Stomach (tissue), 9 donors: Measurements from ENCODE around the gene INVS. TPM values are rescaled to one million over a fixed set of nuclear protein-coding genes. Genes with fewer than 3 reads are reported as not detected.

Source experiments
- DNase-seq, 2 donors: peaks; one replicate each; pipeline versions ENCODE4 v3.0.0 to v3.0.0-alpha.2; 2013 to 2019
- H3K27ac ChIP-seq, 5 donors: fragments of 200-600 bp in 4 of 5; sonication (generic) in 4 of 5; one replicate each; pipeline ENCODE4 v1.5.1; 2013 to 2019; ENCODE audit warnings: mild to moderate bottlenecking in 1 of 5, moderate library complexity in 1 of 5
- H3K27me3 ChIP-seq, 3 donors: fragments of 200-600 bp; sonication (generic); one replicate each; pipeline ENCODE4 v1.5.1; 2017 to 2019; ENCODE audit warnings: mixed run types in 1 of 3
- H3K36me3 ChIP-seq, 4 donors: fragments of 200-600 bp; sonication (generic); 1 replicate in 3 of 4; 2 replicates in 1 of 4; pipeline ENCODE4 v1.5.1; 2016 to 2019
- H3K4me1 ChIP-seq, 4 donors: fragments of 200-600 bp; sonication (generic); one replicate each; pipeline ENCODE4 v1.5.1; 2016 to 2019
- H3K4me3 ChIP-seq, 4 donors: fragments of 200-600 bp; sonication (generic) in 3 of 4; one replicate each; pipeline ENCODE4 v1.5.1; 2016 to 2019; ENCODE audit warnings: mild to moderate bottlenecking in 1 of 4
- H3K9me3 ChIP-seq, 4 donors: fragments of 200-600 bp; sonication (generic); one replicate each; pipeline ENCODE4 v1.5.1; 2016 to 2019
- CTCF ChIP-seq, 7 experiments: fragments of 450-650 bp in 4 of 7; fragments of 200-600 bp in 3 of 7; sonication (generic) in 3 of 7; IDR thresholded peaks; one replicate each; pipeline ENCODE4 v1.5.1; 2016 to 2019; ENCODE audit warnings: antibody characterized with exemption in 7 of 7, control low read depth in 2 of 7, mild to moderate bottlenecking in 1 of 7
- EP300 ChIP-seq: sonication (generic); formaldehyde crosslinking; IDR thresholded peaks from one replicate; pipeline ENCODE4 v1.6.1; 2017; ENCODE audit warnings: antibody characterized with exemption
- POLR2A ChIP-seq, 4 donors: fragments of 450-650 bp; IDR thresholded peaks; one replicate each; pipeline ENCODE4 v1.6.1; 2016; ENCODE audit warnings: antibody characterized with exemption in 4 of 4, control low read depth in 2 of 4, mild to moderate bottlenecking in 1 of 4, moderate library complexity in 1 of 4
- POLR2AphosphoS5 ChIP-seq, 3 donors: sonication (generic); formaldehyde crosslinking; IDR thresholded peaks; one replicate each; pipeline ENCODE4 v1.6.1; 2016; ENCODE audit warnings: antibody characterized with exemption in 3 of 3
- WGBS, 5 donors: extraction: QIAGEN DNeasy Blood & Tissue Kit in 3 of 5; methylation state at CpG; one replicate each; pipeline versions ENCODE4 v1.1.5 to v1.1.7; 2013 to 2018; 5-methylcytosine and 5-hydroxymethylcytosine counted together
- intact Hi-C: fragments of 100-400 bp; cut with DNase I; formaldehyde crosslinking; loops from one replicate; pipeline ENCODE4 v1.15.1; 2023; ENCODE audit warnings: low total_unique reads
- polyA plus RNA-seq, 3 donors: library from polyadenylated mRNA; stranded (reverse); fragments of 200-250 nt; gene quantifications; one replicate each; pipeline ENCODE4 v1.2.3, GENCODE V29; 2013
- total RNA-seq, 5 donors: library from RNA; depleted of rRNA; stranded (reverse); fragments of >200 nt; gene quantifications; one replicate each; pipeline versions ENCODE4 v1.1.0 to v1.2.3, GENCODE V29; 2014 to 2016
- donor health status: healthy with polysubstance abuse.
- donor health status: Bipolar disorder and iron deficiency.
- donor health status: healthy.

The INVS gene
- total and polyA plus RNA-seq, 8 donors = 3.1 to 54.5 (median 16.7) TPM

GRCh38 chr9:100285080-100285479 lies 186.0 kb downstream of the INVS start:
- Histone ChIP-seq H3K4me1 (no peaks in the 10 kb centered on the region), H3K36me3 (peaks cover 6 to 88% (median 84%) of the 10 kb centered on the region in 4 donors), H3K27me3 (no peaks in the 10 kb centered on the region), H3K9me3 (peaks cover 0 to 27% (median 18%) of the 10 kb centered on the region in 4 donors), H3K4me3 (no peak overlapping the region), H3K27ac (no peak overlapping the region)
- TF ChIP-seq POLR2AphosphoS5 (IDR thresholded peaks at IDR 0.05) = no peak
- no peak for TF ChIP-seq POLR2A (IDR thresholded peaks at IDR 0.05)
- no peak for TF ChIP-seq CTCF (IDR thresholded peaks at IDR 0.05)
- TF ChIP-seq EP300 = no peak
- intact Hi-C loops = no loop called here
- no peak for DNase-seq

- Histone ChIP-seq H3K4me1 (no peaks in the 10 kb centered on the region), H3K36me3 (peaks cover 6 to 91% (median 86%) of the 10 kb centered on the region in 4 donors), H3K9me3 (peaks cover 0 to 27% (median 18%) of the 10 kb centered on the region in 4 donors), H3K27ac (no peak overlapping the region), H3K4me3 (no peak overlapping the region), H3K27me3 (no peaks in the 10 kb centered on the region)
- WGBS, 5 donors = 83 to 98% (median 95%) methylated on average over 7 of the region's 7 CpGs
- TF ChIP-seq POLR2AphosphoS5 (IDR thresholded peaks at IDR 0.05) (no peak), POLR2A (IDR thresholded peaks at IDR 0.05) (no peak), CTCF (IDR thresholded peaks at IDR 0.05) (no peak), EP300 (no peak)
- intact Hi-C loops = no loop called here
- DNase-seq = no peak
These were observed 186.6 kb downstream of the INVS start for GRCh38 chr9:100285601-100286000.

- no peaks in the 10 kb centered on the region for H3K27me3 ChIP-seq
- TF ChIP-seq POLR2AphosphoS5 (IDR thresholded peaks at IDR 0.05) (no peak), EP300 (no peak), CTCF (IDR thresholded peaks at IDR 0.05) (no peak), POLR2A (IDR thresholded peaks at IDR 0.05) (no peak)
- no peak for DNase-seq
- H3K27ac ChIP-seq = no peak overlapping the region
- no peak overlapping the region for H3K4me3 ChIP-seq
- H3K36me3 ChIP-seq = peaks cover 12 to 97% (median 90%) of the 10 kb centered on the region in 4 donors
- H3K9me3 ChIP-seq = peaks cover 0 to 27% (median 18%) of the 10 kb centered on the region in 4 donors
- H3K4me1 ChIP-seq = no peaks in the 10 kb centered on the region
- intact Hi-C loops = no loop called here
- WGBS, 5 donors = 89 to 99% (median 95%) methylated on average over 6 of the region's 6 CpGs
These were observed 187.2 kb downstream of the INVS start for GRCh38 chr9:100286257-100286656.

GRCh38 chr9:100287186-100287585 lies 188.1 kb downstream of the INVS start:
- WGBS, 5 donors = 92 to 99% (median 94%) methylated on average over 5 of the region's 5 CpGs
- intact Hi-C loops = no loop called here
- Histone ChIP-seq H3K27ac (no peak overlapping the region), H3K9me3 (peaks cover 0 to 27% (median 18%) of the 10 kb centered on the region in 4 donors), H3K27me3 (no peaks in the 10 kb centered on the region), H3K4me3 (no peak overlapping the region), H3K36me3 (peaks cover 16 to 100% (median 94%) of the 10 kb centered on the region in 4 donors), H3K4me1 (no peaks in the 10 kb centered on the region)
- DNase-seq = no peak
- no peak for TF ChIP-seq POLR2AphosphoS5 (IDR thresholded peaks at IDR 0.05)
- no peak for TF ChIP-seq CTCF (IDR thresholded peaks at IDR 0.05)
- TF ChIP-seq EP300 = no peak
- no peak for TF ChIP-seq POLR2A (IDR thresholded peaks at IDR 0.05)
